Fibroblast of lung (primary cell): Measurements from ENCODE around the gene ABCG8. TPM values are rescaled to one million over a fixed set of nuclear protein-coding genes. Genes with fewer than 3 reads are reported as not detected.

Experiments used
- DNase-seq, 2 donors: peaks; one replicate each; pipeline versions ENCODE4 v3.0.0 to v3.0.0-alpha.2; 2010; ENCODE audit warnings: low read depth in 2 of 2
- H2AFZ ChIP-seq: 2 replicates; pipeline ENCODE4 v1.5.1; 2012; ENCODE audit warnings: low read length, control low read depth, inconsistent platforms
- H3K27ac ChIP-seq: 2 replicates; pipeline ENCODE4 v1.5.1; 2011; ENCODE audit warnings: low read length, control low read depth; ENCODE audit not compliant: insufficient read depth
- H3K27me3 ChIP-seq: 2 replicates; pipeline ENCODE4 v1.5.1; 2011; ENCODE audit warnings: mild to moderate bottlenecking, low read length; ENCODE audit not compliant: control insufficient read depth, insufficient read depth
- H3K36me3 ChIP-seq: 2 replicates; pipeline ENCODE4 v1.5.1; 2011; ENCODE audit warnings: low read length; ENCODE audit not compliant: control insufficient read depth, insufficient read depth
- H3K4me1 ChIP-seq: 2 replicates; pipeline ENCODE4 v1.5.1; 2011; ENCODE audit warnings: low read length; ENCODE audit not compliant: control insufficient read depth, insufficient read depth; ENCODE audit errors: extremely low read depth
- H3K4me2 ChIP-seq: 2 replicates; pipeline ENCODE4 v1.5.1; 2011; ENCODE audit warnings: low read length, control low read depth; ENCODE audit not compliant: insufficient read depth; ENCODE audit errors: extremely low read depth
- H3K4me3 ChIP-seq, 4 experiments: fragments of 200-600 bp in 1 of 4; sonication (generic) in 1 of 4; replicated peaks in 1 of 4; 2 replicates each; pipeline ENCODE4 v1.5.1; 2011 to 2016; ENCODE audit warnings: low read length in 4 of 4, low read depth in 3 of 4, mild to moderate bottlenecking in 3 of 4, control low read depth in 2 of 4, inconsistent platforms in 1 of 4, mixed read lengths in 1 of 4; ENCODE audit not compliant: insufficient read depth in 1 of 4; ENCODE audit errors: control extremely low read depth in 1 of 4
- H3K79me2 ChIP-seq: 2 replicates; pipeline ENCODE4 v1.5.1; 2012; ENCODE audit warnings: mild to moderate bottlenecking, low read length, inconsistent platforms; ENCODE audit not compliant: control insufficient read depth, insufficient read depth
- H3K9ac ChIP-seq: 2 replicates; pipeline ENCODE4 v1.5.1; 2011; ENCODE audit warnings: mild to moderate bottlenecking, low read length, control low read depth; ENCODE audit not compliant: insufficient read depth
- H3K9me3 ChIP-seq: 2 replicates; pipeline ENCODE4 v1.5.1; 2012; ENCODE audit warnings: low read depth, low read length; ENCODE audit not compliant: control insufficient read depth, insufficient read depth
- H4K20me1 ChIP-seq: 2 replicates; pipeline ENCODE4 v1.5.1; 2011; ENCODE audit warnings: low read length; ENCODE audit not compliant: control insufficient read depth, insufficient read depth; ENCODE audit errors: extremely low read depth
- CTCF ChIP-seq, 2 donors: IDR thresholded peaks in 1 of 2; conservative IDR thresholded peaks in 1 of 2; 1 replicate in 1 of 2; 2 replicates in 1 of 2; pipeline ENCODE4 v1.5.1; 2011 to 2012; ENCODE audit warnings: low read length in 2 of 2, control low read depth in 1 of 2, inconsistent platforms in 1 of 2, low read depth in 1 of 2, mild to moderate bottlenecking in 1 of 2
- EZH2 ChIP-seq: IDR thresholded peaks from 2 replicates; pipeline ENCODE4 v1.5.1; 2012; ENCODE audit warnings: low read length, control low read depth, mild to moderate bottlenecking; ENCODE audit errors: missing control alignments
- polyA plus RNA-seq, 2 donors: library from polyadenylated mRNA; depleted of rRNA in 1 of 2; stranded (reverse) in 1 of 2; unstranded in 1 of 2; fragments of >200 nt; gene quantifications; 2 replicates each; pipeline ENCODE4 v1.2.1, GENCODE V29; 2011 to 2012; ENCODE audit warnings: missing spikeins in 1 of 2
- total RNA-seq: library from RNA; depleted of rRNA; stranded (reverse); fragments of >200 nt; gene quantifications from 2 replicates; pipeline ENCODE4 v1.2.1, GENCODE V29; 2014

The ABCG8 gene
- total and polyA plus RNA-seq, 2 donors (not counting 1 experiment from before 2014, with no cell fraction given), result not detected

- H4K20me1 ChIP-seq, result no peaks in the 10 kb centered on the region
- H3K27me3 ChIP-seq, result no peaks in the 10 kb centered on the region
- no peak overlapping the region for H3K4me3 ChIP-seq
- no peak for DNase-seq
- no peak overlapping the region for H3K9ac ChIP-seq
- no peak overlapping the region for H2AFZ ChIP-seq
- no peaks in the 10 kb centered on the region for H3K9me3 ChIP-seq
- TF ChIP-seq EZH2 (no peak), CTCF (conservative IDR thresholded peaks at IDR 0.05 in 1 of 2, IDR thresholded peaks at IDR 0.05 in 1 of 2; ENCODE audit: low read depth in 1 of 2, low read length in 2 of 2) (no peak)
- no peaks in the 10 kb centered on the region for H3K36me3 ChIP-seq
- no peaks in the 10 kb centered on the region for H3K4me1 ChIP-seq
- H3K27ac ChIP-seq, result no peak overlapping the region
- no peak overlapping the region for H3K4me2 ChIP-seq
- no peaks in the 10 kb centered on the region for H3K79me2 ChIP-seq
Observed at GRCh38 chr2:43792653-43793052, 46.1 kb upstream of the ABCG8 start.

GRCh38 chr2:43794956-43795355 is 43.8 kb upstream of the ABCG8 start:
- Histone ChIP-seq H2AFZ (no peak overlapping the region), H3K4me2 (no peak overlapping the region), H3K27me3 (no peaks in the 10 kb centered on the region), H3K79me2 (no peaks in the 10 kb centered on the region), H3K9me3 (no peaks in the 10 kb centered on the region), H3K9ac (no peak overlapping the region), H3K4me3 (no peak overlapping the region), H3K36me3 (no peaks in the 10 kb centered on the region), H3K27ac (no peak overlapping the region), H4K20me1 (no peaks in the 10 kb centered on the region), H3K4me1 (no peaks in the 10 kb centered on the region)
- no peak for DNase-seq
- TF ChIP-seq EZH2, result no peak
- TF ChIP-seq CTCF (conservative IDR thresholded peaks at IDR 0.05 in 1 of 2, IDR thresholded peaks at IDR 0.05 in 1 of 2; ENCODE audit: low read depth in 1 of 2, low read length in 2 of 2), result no peak

- H2AFZ ChIP-seq, result no peak overlapping the region
Observed at GRCh38 chr2:43796206-43796605, 42.6 kb upstream of the ABCG8 start.

More at GRCh38 chr2:43796206-43796605, 42.6 kb upstream of the ABCG8 start:
- TF ChIP-seq CTCF (conservative IDR thresholded peaks at IDR 0.05 in 1 of 2, IDR thresholded peaks at IDR 0.05 in 1 of 2; ENCODE audit: low read depth in 1 of 2, low read length in 2 of 2) (no peak), EZH2 (no peak)
- H3K9ac ChIP-seq, result no peak overlapping the region
- no peak for DNase-seq
- no peaks in the 10 kb centered on the region for H3K27me3 ChIP-seq
- no peaks in the 10 kb centered on the region for H3K9me3 ChIP-seq
- no peaks in the 10 kb centered on the region for H3K79me2 ChIP-seq
- H3K36me3 ChIP-seq, result no peaks in the 10 kb centered on the region
- H3K4me1 ChIP-seq, result no peaks in the 10 kb centered on the region
- no peaks in the 10 kb centered on the region for H4K20me1 ChIP-seq
- H3K27ac ChIP-seq, result no peak overlapping the region
- H3K4me3 ChIP-seq, result no peak overlapping the region
- H3K4me2 ChIP-seq, result no peak overlapping the region
